Measurements from ENCODE around the gene SPOCK1.

- TF ChIP-seq TAF1 (IDR thresholded peaks at IDR 0.05; ENCODE audit: borderline replicate concordance, insufficient read depth, low read length) (no peak), SIN3A (IDR thresholded peaks at IDR 0.05; ENCODE audit: borderline replicate concordance, insufficient read depth, low read length) (no peak), REST (IDR thresholded peaks at IDR 0.05; ENCODE audit: insufficient read depth in 1 of 2, low read depth in 2 of 2, low read length in 2 of 2) (no peak)
These were observed 313.9 kb downstream of the SPOCK1 start for GRCh38 chr5:137185193-137185592.
